Tibial artery (tissue), 4 donors: Measurements from ENCODE around the gene CTSL.

Experiments used
- DNase-seq, 2 donors: peaks; one replicate each; pipeline ENCODE4 v3.0.0-alpha.2; 2019
- H3K27ac ChIP-seq, 2 donors: fragments of 200-600 bp; sonication (generic) in 1 of 2; 1 replicate in 1 of 2; 2 replicates in 1 of 2; pipeline ENCODE4 v1.5.1; 2018 to 2019; ENCODE audit warnings: mild to moderate bottlenecking in 1 of 2
- H3K27me3 ChIP-seq, 2 donors: fragments of 200-600 bp; sonication (generic) in 1 of 2; one replicate each; pipeline versions ENCODE4 v1.5.1 to v1.6.0; 2016 to 2019
- H3K36me3 ChIP-seq, 3 donors: fragments of 200-600 bp; sonication (generic) in 2 of 3; one replicate each; pipeline ENCODE4 v1.5.1; 2016 to 2019; ENCODE audit warnings: mild to moderate bottlenecking in 2 of 3
- H3K4me1 ChIP-seq, 4 donors: fragments of 200-600 bp; sonication (generic) in 2 of 4; 1 replicate in 3 of 4; 2 replicates in 1 of 4; pipeline ENCODE4 v1.5.1; 2016 to 2019
- H3K4me3 ChIP-seq, 2 donors: fragments of 200-600 bp; sonication (generic) in 1 of 2; 1 replicate in 1 of 2; 2 replicates in 1 of 2; pipeline ENCODE4 v1.5.1; 2018 to 2019; ENCODE audit warnings: mild to moderate bottlenecking in 2 of 2
- H3K9me3 ChIP-seq, 3 donors: fragments of 200-600 bp; sonication (generic) in 1 of 3; one replicate each; pipeline ENCODE4 v1.5.1; 2016 to 2019
- CTCF ChIP-seq, 2 experiments: fragments of 200-600 bp in 1 of 2; fragments of 450-650 bp in 1 of 2; IDR thresholded peaks; one replicate each; pipeline ENCODE4 v1.5.1; 2017 to 2019; ENCODE audit warnings: antibody characterized with exemption in 2 of 2, mild to moderate bottlenecking in 1 of 2, moderate library complexity in 1 of 2
- intact Hi-C: fragments of 100-400 bp; cut with DNase I; formaldehyde crosslinking; loops from one replicate; pipeline ENCODE4 v1.15.0; 2023; ENCODE audit warnings: low total_unique reads

The CTSL gene

GRCh38 chr9:87722393-87723088 lies 3.4 kb upstream of the CTSL start:
- DNase-seq, result peak in 1 of 2 donors; percentile 65
- Histone ChIP-seq H3K9me3 (no peaks in the 10 kb centered on the region), H3K36me3 (peaks cover 0 to 2% (median under 1%) of the 10 kb centered on the region in 3 donors), H3K27me3 (no peaks in the 10 kb centered on the region), H3K4me3 (no peak overlapping the region), H3K4me1 (peaks cover 0 to 11% (median 9%) of the 10 kb centered on the region in 4 donors), H3K27ac (no peak overlapping the region)
- intact Hi-C loops, result no loop called here
- TF ChIP-seq CTCF (IDR thresholded peaks at IDR 0.05), result no peak

DNA sequence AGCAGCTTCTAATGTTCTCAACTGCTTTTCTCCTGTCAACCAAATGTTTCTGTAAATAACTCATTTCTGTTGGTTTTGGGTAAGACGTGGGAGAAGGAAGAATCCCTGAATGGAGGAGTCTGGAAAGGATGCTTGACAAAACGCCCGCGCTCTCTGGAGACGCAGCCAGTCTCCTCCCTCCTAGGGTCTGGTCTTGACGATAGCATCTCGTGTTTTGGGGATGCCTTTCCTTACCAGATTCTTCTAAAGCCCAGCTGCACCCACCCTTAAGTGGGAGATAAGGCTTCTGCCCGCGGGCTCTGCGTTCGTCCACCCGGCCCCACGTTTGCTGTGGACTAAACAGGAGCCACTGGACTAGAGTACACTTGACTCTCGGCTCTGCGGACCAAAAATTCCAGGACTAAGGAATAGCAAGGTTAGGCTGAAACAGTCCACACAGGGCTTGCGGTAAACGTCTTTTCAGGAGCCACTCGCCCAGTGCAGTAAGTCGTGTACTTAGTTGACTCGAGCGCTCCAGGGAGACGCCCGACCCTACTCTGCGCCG lies 491 bp upstream of the CTSL start:
- peak in 1 of 2 donors; percentile 68 for DNase-seq
- peaks cover 26 to 30% (median 29%) of the 10 kb centered on the region in 3 donors for H3K36me3 ChIP-seq
- peak overlapping the region; percentile 67 to 77 for H3K4me3 ChIP-seq
- peaks cover 0 to 32% (median 12%) of the 10 kb centered on the region in 4 donors for H3K4me1 ChIP-seq
- intact Hi-C loops, result no loop called here
- H3K9me3 ChIP-seq, result no peaks in the 10 kb centered on the region
- no peak for TF ChIP-seq CTCF (IDR thresholded peaks at IDR 0.05)
- H3K27me3 ChIP-seq, result no peaks in the 10 kb centered on the region
- H3K27ac ChIP-seq, result peak overlapping the region; percentile 95 to 98

- no peaks in the 10 kb centered on the region for H3K9me3 ChIP-seq
- no peak overlapping the region for H3K27ac ChIP-seq
- intact Hi-C loops, result no loop called here
- peaks cover 0 to 32% (median 12%) of the 10 kb centered on the region in 4 donors for H3K4me1 ChIP-seq
- peaks cover 52 to 55% (median 54%) of the 10 kb centered on the region in 3 donors for H3K36me3 ChIP-seq
- H3K4me3 ChIP-seq, result no peak overlapping the region
- no peak for TF ChIP-seq CTCF (IDR thresholded peaks at IDR 0.05)
- no peaks in the 10 kb centered on the region for H3K27me3 ChIP-seq
- DNase-seq, result no peak
Measured at GRCh38 chr9:87729246-87729645, 3.3 kb downstream of the CTSL start.

DNA sequence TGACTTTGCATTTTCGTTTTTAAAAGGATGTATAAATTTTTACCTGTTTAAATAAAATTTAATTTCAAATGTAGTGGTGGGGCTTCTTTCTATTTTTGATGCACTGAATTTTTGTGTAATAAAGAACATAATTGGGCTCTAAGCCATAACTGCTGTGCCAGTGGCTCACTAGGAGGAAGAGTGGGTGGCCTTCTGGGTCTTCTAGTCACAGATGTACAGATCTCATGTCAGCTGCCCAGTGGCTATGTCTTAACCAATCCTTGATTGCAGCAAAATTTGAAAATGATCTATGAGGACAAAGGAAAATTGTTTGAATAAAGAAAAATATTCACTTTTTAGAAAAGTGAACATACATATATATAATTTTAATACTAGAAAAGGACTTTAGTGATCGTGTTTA lies 5.4 kb downstream of the CTSL start:
- H3K4me3 ChIP-seq, result no peak overlapping the region
- no peak for DNase-seq
- H3K27me3 ChIP-seq, result no peaks in the 10 kb centered on the region
- peaks cover 0 to 32% (median 12%) of the 10 kb centered on the region in 4 donors for H3K4me1 ChIP-seq
- H3K9me3 ChIP-seq, result no peaks in the 10 kb centered on the region
- H3K27ac ChIP-seq, result no peak overlapping the region
- intact Hi-C loops, result no loop called here
- H3K36me3 ChIP-seq, result peaks cover 52 to 55% (median 54%) of the 10 kb centered on the region in 3 donors
- TF ChIP-seq CTCF (IDR thresholded peaks at IDR 0.05), result no peak

DNA sequence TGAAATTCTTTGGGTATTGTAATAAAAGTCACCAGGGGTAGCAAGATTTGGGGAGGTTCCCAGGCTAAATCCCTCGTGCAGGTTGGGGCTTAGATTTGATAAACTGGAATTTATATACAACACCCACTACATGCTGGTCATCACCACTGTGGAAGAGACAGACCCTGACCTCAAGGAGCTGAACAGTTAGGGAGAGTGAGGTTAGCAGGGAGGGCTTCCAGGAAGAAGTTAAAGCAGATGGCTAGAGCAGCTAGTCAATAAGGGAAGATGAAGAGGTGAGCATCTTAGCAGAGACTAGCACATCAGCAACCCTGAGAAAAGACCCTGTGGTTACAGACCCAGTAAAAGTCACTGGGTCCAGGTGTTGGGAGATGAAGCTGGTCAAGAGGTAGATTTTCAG lies 6.4 kb downstream of the CTSL start:
- intact Hi-C loops, result no loop called here
- no peak for TF ChIP-seq CTCF (IDR thresholded peaks at IDR 0.05)
- H3K36me3 ChIP-seq, result peaks cover 52 to 55% (median 54%) of the 10 kb centered on the region in 3 donors

More for the DNA sequence above, 6.4 kb downstream of the CTSL start:
- Histone ChIP-seq H3K4me1 (peaks cover 0 to 23% (median 5%) of the 10 kb centered on the region in 4 donors), H3K27me3 (no peaks in the 10 kb centered on the region), H3K4me3 (no peak overlapping the region), H3K27ac (no peak overlapping the region), H3K9me3 (no peaks in the 10 kb centered on the region)
- no peak for DNase-seq
